Choroid plexus epithelial cell (primary cell): ENCODE measurements around the gene VSTM2B.
"Not testable (repeated sequence)": the region's sequence is repeated elsewhere in the genome, so short reads cannot be mapped to it uniquely, and the experiment has no call there.

Source experiments
- DNase-seq: peaks from one replicate; pipeline ENCODE4 v3.0.0-alpha.2; 2010; ENCODE audit warnings: low read depth
- H3K4me3 ChIP-seq: 2 replicates; pipeline ENCODE4 v1.5.1; 2011; ENCODE audit warnings: low read depth, mild to moderate bottlenecking, control low read depth, low read length, moderate library complexity
- TF ChIP-seq, protein P1 (sequence below): conservative IDR thresholded peaks from 2 replicates; pipeline ENCODE4 v1.5.1; 2011; ENCODE audit warnings: low read depth, mild to moderate bottlenecking, control low read depth, inconsistent platforms, low read length, moderate library complexity

Gene VSTM2B

DNA sequence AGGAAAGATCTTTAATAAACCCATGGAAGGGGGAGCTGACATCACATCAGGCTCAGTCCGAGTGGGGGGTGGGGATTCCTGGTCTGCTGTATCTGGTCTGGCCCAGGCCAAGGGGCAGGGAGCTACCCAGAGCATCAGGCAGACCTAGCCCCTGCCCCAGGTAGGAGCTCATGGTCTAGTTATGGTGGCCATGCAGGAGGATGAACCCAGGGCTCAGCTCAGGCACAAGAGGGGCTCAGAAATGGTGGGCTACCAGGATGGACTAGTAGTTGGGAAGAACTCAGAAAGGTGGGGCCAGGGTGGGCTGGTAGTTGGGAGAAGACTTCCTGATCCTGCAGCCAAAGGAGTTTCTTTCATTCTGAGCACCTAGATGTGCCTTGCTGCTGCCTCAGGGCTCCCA, 14.3 kb downstream of the VSTM2B start:
- TF ChIP-seq, protein P1, sequence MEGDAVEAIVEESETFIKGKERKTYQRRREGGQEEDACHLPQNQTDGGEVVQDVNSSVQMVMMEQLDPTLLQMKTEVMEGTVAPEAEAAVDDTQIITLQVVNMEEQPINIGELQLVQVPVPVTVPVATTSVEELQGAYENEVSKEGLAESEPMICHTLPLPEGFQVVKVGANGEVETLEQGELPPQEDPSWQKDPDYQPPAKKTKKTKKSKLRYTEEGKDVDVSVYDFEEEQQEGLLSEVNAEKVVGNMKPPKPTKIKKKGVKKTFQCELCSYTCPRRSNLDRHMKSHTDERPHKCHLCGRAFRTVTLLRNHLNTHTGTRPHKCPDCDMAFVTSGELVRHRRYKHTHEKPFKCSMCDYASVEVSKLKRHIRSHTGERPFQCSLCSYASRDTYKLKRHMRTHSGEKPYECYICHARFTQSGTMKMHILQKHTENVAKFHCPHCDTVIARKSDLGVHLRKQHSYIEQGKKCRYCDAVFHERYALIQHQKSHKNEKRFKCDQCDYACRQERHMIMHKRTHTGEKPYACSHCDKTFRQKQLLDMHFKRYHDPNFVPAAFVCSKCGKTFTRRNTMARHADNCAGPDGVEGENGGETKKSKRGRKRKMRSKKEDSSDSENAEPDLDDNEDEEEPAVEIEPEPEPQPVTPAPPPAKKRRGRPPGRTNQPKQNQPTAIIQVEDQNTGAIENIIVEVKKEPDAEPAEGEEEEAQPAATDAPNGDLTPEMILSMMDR, result no peak
- DNase-seq, result no peak

DNA sequence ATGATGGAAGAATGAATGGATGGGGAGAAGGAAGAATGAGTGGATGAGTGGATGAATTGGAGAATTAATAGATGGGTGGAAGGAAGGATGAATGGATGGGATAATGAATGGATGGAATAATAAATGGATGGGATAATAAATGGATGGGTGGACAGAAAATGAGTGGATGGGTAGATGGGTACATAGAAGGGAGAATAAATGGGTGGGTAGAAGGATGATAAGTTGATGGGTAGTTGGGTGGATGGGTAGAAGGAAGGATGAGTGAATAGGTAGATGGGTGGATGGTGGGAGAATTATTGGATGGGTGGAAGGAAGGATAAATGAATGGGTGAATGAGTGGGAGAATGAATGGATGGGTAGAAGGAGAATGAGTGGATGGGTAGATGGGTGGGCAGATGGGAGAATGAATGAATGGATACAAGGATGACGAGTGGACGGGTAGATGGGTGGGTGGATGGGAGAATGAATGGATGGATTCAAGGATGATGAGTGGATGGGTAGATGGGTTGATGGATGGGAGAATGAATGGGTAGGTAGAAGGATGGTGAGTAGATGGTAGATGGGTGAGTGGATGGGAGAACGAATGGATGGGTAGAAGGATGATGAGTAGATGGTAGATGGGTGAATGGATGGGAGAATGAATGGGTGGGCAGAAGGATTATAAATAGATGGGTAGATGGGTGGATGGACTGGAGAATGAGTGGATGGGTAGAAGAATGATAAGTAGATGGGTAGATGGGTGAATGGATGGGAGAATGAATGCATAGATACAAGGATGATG, 15.9 kb downstream of the VSTM2B start:
- DNase-seq, result no peak
- TF ChIP-seq, protein P1, result no peak
- no peak overlapping the region for H3K4me3 ChIP-seq

More for the DNA sequence above, 14.3 kb downstream of the VSTM2B start:
- H3K4me3 ChIP-seq, result no peak overlapping the region

DNA sequence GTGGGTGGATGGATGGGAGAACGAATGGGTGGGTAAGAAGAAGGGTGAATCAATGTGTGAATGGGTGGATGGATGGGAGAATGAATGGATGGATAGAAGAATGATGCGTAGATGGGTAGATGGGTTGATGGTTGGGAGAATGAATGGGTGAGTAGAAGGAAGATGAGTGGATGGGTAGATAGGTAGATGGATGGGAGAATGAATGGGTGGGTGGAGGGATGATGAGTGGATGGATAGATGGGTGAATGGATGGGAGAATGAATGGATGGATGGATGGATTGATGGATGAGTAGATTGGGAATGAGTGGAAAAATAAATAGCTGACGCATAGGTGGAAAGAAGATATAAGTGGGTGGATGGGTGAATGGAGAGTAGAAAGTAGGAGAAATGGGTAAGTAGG, 16.5 kb downstream of the VSTM2B start:
- TF ChIP-seq, protein P1, result no peak
- DNase-seq, result no peak
- no peak overlapping the region for H3K4me3 ChIP-seq

DNA sequence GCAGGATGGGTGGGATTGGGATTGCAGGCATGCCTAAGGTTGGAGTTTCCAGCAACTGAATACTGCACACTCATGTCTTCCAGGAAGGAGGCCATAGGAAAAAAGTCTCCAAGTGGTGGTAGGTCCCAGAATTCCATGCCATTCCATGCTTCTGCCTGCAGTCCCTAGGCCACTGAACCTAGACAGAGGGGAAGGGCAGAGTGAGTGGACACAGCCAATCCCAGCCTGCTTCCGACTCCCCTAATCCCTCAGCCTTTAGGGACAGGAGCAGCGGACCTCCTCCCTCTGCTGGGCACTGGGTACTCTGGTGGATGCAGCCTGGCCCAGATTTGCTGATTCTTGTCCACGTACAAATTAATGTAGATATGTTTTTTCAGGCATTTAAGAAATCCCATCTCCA, 17.0 kb downstream of the VSTM2B start:
- H3K4me3 ChIP-seq, result no peak overlapping the region
- TF ChIP-seq, protein P1, result no peak
- DNase-seq, result no peak

DNA sequence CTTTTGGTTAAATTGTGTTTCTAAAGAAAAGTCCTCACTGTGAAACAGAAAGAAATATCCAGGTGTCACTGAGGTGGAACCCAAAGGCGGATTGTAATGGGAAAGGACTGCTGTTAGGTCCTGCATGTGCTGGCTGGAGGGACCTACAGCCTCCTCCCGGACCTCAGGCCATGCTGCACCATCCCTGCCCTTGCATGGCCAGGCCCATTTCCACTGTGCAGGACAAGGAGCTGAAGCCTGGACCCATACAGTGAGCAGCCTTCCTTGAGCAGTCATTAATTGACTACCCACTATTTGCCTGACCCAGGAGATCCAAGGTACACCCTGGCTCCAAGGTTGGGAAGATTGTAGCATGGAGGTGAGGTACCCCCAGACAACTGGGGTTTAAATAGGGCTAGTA, 17.6 kb downstream of the VSTM2B start:
- DNase-seq, result no peak
- TF ChIP-seq, protein P1, result no peak
- H3K4me3 ChIP-seq, result no peak overlapping the region

DNA sequence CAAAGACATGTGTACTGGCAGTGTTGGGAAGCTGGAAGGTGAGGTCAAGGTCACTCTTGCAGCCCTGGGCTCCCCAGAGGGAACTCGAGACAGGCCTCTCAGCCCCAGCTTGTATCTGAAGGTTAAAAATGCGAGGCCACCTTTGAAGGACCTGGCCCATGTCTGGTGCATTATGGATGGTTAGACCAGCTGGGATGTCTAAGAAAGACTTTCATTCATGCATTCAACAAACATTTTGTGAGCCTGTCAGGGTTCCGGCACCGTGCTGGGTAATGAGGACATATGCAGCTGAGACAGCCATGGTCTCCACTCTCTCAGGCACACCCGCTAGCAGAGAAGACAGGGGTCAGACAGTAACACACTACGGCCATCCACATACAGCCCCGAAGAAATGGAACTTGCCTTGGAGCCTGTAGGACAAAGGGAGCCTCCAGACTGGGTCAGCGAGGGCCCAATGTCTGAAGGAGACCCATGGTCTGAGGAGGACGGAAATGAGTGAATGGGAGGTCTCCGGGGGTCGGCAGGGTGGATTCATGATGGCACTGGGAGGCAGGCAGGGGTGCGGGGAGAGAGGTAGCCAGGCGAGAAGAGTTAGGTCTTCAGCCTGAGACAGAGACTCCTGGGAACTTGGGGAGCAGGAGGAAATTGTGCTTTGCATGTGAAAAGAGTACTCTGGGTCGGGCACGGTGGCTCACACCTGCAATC, 19.0 kb downstream of the VSTM2B start:
- TF ChIP-seq, protein P1, result no peak
- no peak for DNase-seq
- no peak overlapping the region for H3K4me3 ChIP-seq

DNA sequence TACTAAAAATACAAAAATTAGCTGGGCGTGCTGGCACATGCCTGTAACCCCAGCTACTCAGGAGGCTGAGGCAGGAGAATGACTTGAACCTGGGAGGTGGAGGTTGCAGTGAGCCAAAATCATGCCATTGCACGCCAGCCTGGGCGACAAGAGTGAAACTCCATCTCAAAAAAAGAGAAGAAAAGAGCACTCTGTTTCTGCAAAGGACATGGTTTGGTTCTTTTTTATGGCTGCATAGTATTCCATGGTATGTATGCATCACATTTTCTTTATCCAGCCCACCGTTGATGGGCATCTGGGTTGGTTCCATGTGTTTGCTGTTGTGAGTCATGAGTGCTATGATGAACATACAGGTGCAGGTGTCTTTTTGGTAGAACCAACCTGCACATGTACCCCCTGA, 19.7 kb downstream of the VSTM2B start:
- H3K4me3 ChIP-seq, DNase-seq: not testable (repeated sequence)
